DMS53 treated with DMSO at 0.1 percent for 48 hours (cell line): ENCODE results near the gene BEST3.
"Not testable (repeated sequence)": the region's sequence is repeated elsewhere in the genome, so short reads cannot be mapped to it uniquely, and the experiment has no call there.

Experiments used
- DNase-seq: peaks from one replicate; lab custom pipeline; 2025; ENCODE audit not compliant: unreplicated experiment; lab: John Stamatoyannopoulos, UW

BEST3 gene

DNA sequence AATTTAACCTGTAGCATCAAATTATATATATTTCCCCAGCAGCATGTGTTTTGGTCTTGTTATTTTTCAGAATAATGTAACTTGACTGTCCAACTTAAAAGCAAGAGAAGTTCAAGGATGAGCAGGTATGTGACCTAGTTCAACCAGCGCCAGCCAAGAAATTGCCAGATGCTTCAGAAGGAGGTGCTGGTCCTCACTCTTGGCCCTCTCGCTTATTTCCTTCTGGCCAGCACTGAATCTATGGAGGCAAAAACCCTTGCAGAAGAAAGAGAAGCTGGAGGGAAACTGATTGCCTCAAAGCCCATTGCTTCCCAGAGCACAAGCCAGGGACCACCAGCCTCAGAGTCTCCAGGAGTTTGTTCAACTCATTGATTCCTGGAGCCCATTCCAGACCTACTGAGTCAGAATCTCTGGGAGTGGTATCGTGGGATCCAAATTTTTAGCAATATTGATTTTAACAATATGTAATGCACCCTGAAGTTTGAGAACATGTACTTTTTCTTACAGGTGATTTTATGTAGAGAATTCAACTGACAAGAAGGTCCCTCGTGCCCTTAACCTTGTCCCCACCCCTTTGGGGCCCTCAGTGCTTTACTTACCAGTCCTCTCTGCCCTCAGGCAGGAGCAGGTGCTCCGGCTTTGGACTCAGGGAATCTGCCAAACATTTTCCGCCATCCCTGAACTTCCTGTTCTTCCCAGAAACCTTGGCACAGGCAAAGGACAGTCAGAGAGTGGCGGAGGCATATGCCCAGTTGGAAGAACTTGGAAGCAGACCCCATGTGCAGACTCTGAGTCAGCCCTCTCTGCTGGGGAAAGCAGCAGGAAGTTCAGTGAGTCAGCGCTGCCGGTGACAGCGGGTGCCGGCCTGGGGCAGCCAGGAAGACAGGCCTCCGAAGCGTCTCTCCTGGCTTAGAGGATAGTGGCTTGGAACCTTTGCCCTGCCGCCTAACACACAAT, 10.4 kb downstream of the BEST3 start:
- no peak for DNase-seq

DNA sequence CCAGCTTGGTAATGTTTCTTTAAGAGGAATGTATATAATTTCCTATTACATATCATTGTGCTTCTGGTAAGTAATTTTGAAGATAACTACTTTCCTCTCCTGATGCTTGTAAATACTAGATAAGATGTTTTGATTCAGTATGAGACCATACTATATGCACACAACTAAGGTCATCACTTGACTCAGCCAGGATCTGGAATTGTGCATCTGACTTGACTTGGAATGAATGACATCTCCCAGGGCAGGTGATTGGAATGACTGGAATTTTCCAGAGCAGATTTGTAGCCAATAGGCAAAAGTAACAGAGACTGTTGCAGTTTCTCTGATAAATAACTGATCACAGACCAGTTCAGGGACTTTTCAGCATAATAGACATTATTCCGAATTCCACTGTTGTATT, 11.1 kb downstream of the BEST3 start:
- DNase-seq, result no peak

DNA sequence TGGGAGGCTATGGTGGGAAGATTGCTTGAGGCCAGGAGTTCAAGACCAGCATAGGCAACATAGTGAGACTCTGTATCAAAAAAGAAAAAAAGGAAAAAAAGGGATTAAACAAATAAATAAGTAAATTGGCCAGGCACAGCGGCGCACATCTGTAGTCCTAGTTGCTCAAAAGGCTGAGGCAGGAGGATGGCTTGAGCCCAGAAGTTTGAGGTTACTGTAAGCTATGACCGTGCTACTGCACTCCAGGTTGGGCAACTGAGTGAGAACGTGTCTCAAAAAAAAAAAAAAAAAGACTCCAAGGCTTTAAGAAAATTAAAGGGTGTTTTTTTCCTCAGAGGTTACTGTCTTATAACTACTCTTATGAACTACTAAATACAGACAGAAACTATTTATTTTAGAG, 11.7 kb downstream of the BEST3 start:
- no peak for DNase-seq

DNA sequence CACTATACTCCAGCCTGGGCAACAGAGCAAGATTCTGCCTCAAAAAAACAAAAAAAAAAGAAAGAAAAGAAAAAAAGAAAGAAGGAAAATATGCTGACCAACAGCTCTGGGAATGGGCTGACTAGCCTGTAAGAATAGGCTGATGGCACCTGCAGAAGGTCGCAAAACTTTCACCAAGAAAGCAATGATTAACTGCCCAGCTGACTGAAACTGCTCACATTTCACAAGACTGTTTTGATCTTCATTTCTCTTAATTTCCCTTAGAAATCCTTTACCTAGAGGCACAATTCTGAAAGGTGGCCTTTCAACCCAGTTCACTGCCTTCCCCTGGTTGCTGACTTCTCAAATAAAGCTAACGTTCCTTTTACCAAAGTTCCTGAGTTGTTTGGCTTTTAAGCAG, 12.4 kb downstream of the BEST3 start:
- DNase-seq, result no peak

DNA sequence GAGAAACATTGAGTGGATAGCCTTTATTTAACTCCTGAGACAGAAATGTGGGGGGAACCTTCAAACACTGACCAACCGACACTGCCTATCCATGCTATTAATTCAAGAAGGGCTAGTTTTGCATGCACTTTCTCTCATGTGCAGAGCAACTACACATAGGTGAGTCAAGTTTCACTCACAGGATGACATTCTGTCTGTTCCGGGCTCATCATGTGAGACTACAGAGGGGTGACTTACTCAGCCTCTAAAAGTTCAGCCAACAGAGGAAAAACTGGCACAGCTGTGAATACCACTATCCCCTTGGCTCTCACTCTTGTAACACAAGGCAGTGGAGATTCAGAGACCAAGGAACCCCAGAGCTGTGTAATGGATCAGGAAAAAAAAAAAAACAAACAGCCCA, 13.3 kb downstream of the BEST3 start:
- no peak for DNase-seq

DNA sequence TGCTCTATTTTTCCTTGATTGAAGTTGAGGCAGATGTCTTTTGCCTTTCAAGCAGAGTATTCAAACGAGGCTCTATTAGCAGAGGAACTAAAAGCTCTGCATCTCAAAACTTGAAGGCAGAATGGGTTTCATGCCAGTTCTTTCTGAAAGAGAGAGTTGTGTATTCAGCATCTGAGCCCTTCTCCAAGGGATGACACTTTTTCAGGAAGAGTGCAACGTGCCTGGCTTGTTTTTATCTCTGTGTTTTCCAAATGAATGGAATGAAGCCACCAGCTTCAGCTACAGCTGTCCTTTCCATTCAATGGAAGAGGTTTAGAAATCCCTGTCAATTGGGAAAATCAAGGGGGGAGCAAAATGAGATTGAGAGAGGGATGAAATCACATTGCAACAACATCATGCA, 14.6 kb downstream of the BEST3 start:
- no peak for DNase-seq

DNA sequence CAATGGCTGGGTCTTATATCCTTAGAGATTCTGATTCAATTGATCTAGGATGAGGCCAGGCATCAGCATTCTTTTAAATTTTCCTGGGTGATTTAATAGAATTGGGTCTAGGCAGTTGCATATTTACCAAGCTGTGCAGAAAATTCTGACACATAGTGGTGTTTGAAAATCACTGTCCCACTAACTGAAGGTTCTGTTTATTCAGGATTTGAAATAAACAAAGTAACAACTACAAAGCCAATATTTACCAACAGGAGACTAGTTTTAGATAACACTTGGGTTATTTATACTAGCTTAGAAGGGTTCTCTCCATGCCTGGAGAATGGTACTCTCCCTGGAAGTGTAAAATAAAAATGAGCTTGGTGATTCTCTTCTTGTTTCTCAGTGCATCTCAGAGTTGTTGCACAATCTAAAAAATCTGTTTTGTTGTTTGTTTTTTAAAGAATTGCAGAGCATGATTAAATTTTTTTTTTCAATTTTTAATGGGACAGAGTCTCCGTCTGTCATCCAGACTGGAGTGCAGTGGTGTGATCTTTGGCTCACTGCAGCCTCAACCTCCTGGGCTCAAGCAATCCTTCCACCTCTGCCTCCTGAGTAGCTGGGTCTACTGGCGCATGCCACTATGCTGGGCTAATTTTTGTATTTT, 16.9 kb downstream of the BEST3 start:
- DNase-seq, result peak; percentile 82

DNA sequence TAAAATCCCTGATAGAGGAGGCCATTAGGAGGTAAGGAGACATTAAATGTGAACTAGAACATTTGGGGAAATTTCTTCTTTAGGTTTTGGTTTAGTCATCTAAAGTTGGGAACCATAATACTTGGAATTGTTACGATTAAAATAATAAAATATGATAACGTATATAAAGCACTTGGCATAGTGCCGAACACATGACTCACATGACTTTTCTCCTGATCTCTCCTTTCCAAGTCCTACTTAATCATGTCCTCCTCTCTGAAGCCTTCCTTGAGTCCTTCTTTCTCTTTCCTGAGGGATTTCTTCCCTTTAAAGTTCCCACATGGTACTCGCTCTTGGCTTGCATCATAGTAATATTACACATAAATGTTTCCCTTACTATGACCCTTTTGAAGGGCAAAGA, 20.0 kb downstream of the BEST3 start:
- no peak for DNase-seq

DNA sequence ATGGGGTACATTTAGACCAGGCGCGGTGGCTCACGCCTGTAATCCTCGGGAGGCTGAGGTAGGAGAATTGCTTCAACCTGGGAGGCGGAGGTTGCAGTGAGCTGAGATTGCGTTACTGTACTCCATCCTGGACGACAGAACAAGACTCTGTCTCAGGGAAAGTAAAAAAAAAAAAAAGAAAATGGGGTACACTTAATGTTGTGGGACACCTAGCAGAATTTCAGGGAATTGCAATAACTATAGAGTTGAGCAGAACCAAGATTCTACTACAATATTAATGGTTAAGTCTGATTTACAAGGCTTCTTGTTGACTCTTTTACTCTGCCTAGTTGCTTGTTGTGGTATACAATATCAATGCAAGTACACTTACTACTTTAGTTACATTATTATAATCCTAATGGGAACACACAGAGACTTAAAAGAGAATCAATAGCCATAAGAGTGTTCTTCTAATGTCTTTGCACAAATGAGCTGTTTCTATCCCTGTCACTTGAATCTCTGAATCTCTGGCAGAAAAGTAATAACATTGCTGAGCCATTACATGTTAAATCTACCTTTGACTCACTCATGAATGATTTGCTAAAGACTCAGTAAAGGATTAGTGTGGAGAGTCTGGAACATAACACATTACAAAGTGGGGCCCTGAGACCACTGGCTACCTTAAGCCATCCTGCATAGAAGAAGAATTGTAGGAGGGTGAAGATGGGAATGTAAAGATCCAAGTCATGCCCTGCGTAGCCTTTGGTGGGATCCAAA, 22.7 kb downstream of the BEST3 start:
- no peak for DNase-seq

DNA sequence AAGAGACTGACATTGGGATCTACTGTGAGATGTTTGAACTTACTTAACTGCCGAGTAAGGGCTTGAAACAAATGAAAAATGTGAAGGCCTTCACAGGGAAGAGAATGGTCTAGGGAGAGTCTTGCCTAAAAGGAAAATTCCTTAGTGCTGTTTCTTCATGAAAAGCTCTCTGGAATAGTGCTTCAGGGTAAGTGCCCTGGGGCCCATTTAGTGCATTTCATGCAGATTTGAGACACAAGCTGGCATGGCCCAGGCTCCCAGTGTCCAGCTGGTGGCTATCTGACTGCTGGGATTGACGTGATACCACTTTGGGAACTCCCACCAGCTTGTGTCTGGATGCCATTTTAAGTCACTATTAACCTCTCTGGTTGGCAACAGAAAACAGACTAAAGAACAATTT, 26.9 kb downstream of the BEST3 start:
- DNase-seq, result no peak

DNA sequence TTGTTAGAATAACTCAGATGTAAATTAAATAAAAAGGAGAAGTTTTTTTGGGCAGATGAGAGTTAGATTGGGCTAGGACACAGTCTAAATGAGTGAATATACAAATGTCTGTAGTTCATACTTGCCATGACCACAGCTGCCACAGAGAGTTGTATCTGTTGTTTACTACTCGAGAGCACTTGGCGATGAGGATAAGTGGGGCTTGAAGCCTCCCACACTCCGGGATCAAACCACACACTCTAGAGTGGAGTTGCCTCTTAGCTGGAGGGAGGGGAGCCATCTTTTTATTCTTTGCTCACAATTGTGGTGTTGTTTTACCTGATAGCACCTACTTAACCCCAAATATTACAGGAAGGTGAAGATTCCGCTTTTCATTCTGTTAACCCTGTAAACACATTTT, 27.5 kb downstream of the BEST3 start:
- peak; percentile 16 for DNase-seq

DNA sequence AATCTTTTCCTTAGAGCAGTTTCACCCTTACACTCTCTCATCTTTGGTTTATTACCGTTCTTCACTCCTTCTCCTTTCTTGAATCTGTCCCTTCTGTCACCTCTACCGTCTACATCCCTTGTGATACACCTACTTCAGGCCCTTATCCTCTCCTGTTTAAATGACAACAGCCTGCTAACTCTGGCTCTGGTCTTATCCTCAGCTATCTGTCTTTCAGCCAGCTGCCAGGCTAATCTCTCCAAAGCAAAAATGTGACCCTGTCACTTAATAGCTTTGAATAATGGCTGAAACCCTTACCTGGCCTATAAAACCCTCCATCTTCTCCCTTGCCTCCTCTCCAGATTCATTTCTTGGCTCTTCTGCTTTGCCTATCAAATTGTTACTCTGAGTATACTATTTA, 32.3 kb downstream of the BEST3 start:
- DNase-seq, result no peak

DNA sequence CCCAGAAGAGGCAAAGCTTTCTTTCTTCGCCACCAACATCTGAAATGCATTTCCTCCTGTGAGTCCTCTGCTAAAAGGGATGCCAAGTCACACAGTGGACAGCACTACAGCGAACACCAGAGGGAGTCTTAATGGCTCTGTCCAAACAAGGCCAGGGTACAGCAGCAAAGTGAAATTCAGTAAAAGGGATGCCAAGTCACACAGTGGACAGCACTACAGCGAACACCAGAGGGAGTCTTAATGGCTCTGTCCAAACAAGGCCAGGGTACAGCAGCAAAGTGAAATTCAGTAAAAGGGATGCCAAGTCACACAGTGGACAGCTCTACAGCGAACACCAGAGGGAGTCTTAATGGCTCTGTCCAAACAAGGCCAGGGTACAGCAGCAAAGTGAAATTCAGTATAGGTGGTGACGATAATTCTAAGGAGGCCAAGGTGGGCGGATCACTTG, 34.1 kb downstream of the BEST3 start:
- DNase-seq, result not testable (repeated sequence)

DNA sequence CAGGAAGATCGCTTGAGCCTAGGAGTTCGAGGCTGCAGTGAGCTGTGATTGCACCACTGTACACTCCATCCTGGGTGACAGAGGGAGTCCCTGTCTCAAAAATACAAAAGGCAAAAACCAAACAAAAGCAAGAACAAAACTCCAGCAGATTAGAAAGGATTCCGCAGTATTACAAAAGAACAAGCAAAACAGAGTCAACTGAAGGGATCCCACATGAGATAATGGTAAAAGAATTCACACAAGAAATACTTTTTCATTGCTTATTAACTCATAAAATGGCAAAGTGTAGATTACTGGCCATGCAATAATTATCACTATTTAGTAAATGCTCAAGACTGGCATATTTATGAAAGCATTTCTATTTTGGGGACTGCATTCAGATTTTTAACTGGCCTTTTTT, 35.4 kb downstream of the BEST3 start:
- DNase-seq, result no peak

DNA sequence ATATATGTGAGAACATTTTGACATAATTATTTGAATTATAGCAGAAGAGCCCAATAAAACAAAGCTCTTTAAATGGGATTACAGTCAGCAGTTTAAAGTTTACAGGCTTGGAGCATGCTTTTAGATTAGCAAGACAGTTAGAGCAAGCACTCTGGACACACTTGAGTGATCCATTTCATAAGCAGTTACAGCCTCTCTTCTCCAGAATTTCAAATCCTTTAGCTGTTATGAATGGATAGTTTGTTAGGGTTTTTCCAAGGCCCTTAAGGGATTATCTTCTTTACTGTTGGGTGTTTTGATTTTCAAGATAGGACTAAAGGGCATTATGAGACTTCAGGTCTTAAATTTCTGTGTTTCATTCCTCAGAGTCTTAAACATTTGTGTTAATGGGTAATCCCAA, 36.3 kb downstream of the BEST3 start:
- DNase-seq, result no peak

DNA sequence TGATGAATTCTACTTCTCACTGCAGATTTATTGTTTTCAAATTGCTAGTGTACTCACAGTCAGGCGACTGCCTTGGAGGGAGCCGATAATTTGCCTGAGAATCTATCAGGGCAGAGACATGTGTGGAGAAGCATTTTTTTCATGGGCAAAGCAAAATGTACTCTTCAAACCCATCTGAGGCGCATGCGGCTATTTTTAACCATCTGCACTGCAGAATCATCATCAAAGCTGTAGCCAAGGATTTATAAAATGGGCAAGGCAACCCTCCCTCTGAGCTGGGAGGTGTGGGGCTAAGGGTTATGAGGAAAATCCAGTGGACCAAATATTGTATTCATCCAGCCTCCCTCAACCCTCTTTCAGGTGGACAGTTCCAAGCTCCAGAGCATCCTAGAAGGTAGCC, 37.7 kb downstream of the BEST3 start:
- DNase-seq, result no peak

DNA sequence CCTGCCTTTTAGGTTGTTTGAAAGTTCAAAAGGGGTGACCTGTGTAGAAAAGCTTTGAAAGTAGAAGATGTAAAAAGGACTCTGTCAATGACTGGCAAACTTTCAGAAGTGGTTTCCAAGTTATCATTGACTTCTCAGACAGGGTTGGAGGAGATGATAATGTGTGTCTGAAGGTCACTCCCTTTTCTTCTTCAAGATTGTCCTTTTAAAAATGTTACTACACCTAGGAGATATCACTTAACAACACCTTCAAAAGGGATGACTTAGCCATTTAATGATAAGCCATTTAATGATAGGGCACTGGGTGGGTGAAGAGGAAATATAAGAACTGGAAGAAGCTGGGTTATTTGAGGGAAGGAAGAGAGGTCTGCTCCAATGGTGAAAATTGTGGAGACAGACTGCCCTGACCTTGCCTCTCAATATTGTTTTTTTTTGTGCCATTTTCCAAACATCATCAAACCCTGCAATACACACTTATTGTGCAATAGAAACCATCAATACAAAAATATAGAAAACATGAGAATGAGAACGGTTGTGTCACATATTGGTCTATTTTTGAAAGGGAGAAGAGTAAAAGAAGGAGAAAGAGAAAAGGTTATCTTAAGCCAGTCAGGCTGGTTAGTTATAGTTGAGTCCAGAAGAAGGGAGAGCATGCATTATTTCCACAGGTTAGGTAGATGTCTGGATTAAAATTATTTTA, 38.8 kb downstream of the BEST3 start:
- no peak for DNase-seq

DNA sequence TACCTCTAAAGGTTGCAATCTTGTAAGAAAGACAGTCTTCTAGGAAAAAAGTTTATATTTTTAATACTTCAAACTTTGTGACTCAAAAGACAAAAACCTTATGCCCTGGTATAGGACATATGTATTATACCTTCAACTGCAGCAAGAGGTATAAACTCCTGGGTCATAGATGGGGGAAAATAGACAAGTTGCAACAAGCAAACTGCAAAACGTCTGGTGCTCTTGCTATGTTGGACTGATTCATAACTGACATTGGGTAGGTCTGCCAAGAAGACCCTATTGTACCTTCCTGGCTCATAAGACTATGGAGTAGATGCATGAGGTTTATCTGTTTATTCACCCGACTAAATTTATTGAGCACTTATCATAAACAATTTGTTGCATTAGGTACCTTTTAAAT, 40.9 kb downstream of the BEST3 start:
- no peak for DNase-seq

DNA sequence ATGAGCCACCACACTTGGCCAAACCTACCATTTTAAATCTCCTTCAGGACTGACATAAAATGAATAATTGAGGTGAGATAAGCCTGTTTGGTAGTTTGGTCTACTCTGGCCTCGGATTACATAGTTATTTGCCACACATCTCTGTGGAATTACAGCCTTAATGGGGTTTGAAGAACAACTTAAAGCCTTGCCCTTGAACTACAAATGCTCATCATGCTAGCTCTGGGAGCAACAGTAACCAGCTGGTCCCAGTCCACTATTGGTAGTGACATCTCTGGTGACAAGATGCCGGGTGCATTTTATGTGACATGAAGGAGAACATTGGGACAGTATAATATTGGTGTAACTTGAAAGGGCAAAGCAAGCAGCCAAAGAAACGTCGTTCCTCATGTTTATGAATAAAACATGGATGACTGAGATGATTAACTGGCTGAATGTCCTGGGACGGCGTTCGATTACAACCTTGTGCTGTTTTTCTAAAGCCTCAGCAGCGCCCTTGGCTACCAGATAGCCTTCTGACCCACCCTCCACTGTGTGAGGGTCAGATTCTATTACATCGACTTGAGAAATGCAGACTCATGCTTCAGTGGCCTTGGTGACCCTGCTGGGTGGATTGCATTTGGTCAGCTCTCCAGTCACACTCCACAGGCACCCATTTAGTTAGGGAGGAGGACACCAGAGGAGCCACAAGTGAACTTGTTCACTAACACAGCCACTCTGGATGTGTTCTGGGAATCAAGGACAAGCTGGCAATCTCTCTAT, 41.5 kb downstream of the BEST3 start:
- no peak for DNase-seq

DNA sequence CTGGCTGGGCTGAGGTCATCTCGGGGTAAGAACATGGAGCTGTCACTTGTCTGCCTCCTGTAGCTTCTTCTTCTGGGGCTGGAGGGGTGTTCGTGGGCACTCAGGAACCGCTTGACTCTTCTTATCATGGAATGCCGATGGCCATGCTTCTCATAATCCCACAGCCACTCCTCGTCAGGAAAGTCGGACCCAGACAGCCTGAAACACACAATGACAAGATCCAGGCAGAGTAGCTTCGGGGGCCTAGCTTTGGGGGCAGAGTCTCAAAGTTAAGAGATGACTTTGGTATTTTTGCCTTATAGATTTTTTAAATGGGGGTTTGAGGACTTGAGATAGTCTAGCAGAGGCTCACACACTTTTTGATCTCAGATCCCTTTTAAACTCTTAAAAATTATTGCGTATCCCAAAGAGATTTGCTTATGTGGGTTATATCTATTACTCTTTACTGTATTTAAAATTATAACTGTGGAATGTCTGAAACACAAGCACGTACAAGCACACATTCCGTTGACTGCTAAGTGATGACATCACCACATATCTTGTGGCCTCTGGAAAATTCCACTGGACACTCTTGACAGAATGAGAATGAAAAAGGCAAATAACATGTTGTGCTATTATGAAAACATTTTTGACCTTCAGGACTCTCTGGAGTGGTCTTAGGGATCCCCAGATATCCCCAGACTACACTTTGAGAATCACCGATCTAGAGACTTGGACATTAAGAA, 43.3 kb downstream of the BEST3 start:
- DNase-seq, result no peak
